Activated T-cell treated with anti-CD3 and anti-CD28 coated beads, Interleukin-2, amount 50 U/mL, for 48 hours (primary cell): ENCODE results near the gene ZNRF3.
A peak's percentile ranks its signal among the peaks of the same experiment; 100 is the strongest.
"Not testable (repeated sequence)": the region's sequence is repeated elsewhere in the genome, so short reads cannot be mapped to it uniquely, and the experiment has no call there.

Experiments
- DNase-seq, 2 experiments: peaks; one replicate each; pipeline ENCODE4 v3.0.0-alpha.2; 2020

The ZNRF3 gene

GRCh38 chr22:29073618-29074275, 190.4 kb downstream of the ZNRF3 start:
- peak; percentile 25 to 34 for DNase-seq

GRCh38 chr22:29074276-29074772, 191.0 kb downstream of the ZNRF3 start:
- DNase-seq: peak in 1 of 2 experiments; percentile 23

- DNase-seq: no peak
These were observed 194.9 kb downstream of the ZNRF3 start for GRCh38 chr22:29078036-29078868.

DNA sequence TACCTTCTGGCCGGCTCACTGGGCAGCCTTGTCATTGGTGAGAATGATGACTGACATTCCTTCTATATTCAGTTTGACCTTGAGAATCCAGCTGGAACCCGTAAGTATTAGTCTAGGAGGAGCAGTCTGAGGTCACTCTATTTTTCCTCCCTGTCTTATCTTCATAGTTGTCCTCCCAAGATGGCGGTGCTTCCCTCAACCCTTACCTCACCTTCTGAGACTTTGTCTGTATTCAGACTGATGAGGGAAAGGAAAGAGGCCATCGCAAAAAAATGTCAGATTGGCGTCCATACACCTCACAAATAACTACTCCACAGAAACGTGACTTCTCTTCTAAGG, 195.5 kb downstream of the ZNRF3 start:
- no peak for DNase-seq

GRCh38 chr22:29079218-29079901, 196.0 kb downstream of the ZNRF3 start:
- no peak for DNase-seq

DNA sequence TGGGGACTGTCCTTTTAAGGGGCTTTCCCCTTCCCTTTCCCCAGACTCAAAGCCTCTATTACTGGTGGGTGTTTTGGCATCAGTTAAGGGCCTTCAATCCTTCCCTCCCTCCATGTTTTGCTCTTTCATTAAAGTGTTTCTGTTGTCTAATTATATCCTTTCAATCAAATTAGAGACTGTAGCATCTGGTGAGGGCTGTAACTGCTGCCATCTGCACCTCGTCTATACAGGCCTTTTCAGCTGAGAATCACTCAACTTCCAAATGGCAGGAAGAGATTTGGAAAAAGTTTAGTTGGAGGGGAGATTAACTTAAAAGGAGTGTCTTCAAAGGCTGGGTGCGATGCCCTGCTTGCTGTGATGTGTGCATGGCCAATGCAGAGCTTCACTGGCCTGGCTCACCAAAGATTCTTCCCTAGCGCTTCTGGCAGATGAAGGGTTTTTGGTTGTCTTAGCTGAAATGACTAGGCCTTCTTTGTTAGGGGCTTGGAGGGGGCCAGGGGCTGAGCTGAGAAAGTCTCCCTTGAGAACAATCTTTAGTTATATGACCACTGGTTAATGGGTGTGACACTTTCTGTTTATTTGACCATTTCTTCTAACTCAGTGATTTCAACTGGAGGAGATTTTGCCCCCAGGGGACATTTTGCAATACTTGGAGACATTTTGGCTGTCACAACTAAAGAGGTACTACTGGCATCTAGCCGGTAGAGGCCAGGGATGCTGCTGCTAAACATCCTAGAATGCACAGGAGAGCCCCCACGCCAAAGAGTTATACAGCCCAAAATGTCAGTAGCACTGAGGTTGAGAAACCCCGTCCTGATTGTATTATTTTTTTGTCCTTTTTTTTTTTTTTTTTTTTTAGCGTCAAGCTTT, 197.0 kb downstream of the ZNRF3 start:
- no peak for DNase-seq

GRCh38 chr22:29081517-29082236, 198.3 kb downstream of the ZNRF3 start:
- DNase-seq: no peak

GRCh38 chr22:29082826-29083545, 199.6 kb downstream of the ZNRF3 start:
- no peak for DNase-seq

GRCh38 chr22:29083576-29083932, 200.2 kb downstream of the ZNRF3 start:
- DNase-seq: not testable (repeated sequence)

- no peak for DNase-seq
These were observed 200.7 kb downstream of the ZNRF3 start for GRCh38 chr22:29083933-29084591.

DNA sequence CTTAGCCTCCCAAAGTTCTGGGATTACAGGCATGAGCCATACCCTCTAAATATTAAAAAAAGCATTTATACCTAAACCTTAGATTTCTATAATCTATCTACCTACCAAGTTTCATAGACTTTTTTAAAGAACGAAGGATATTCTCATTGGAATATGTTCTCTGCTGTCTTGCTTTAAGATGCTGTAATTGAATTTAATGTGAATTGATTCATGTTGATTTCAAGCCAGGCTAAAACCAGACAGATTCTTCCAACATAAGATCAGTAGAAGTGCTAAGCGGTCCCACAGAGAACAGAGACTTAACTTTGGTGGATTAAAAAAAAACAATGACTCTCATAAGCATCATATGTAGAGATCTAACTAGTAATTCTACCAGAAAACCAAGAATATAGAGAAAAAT, 203.6 kb downstream of the ZNRF3 start:
- DNase-seq: no peak

DNA sequence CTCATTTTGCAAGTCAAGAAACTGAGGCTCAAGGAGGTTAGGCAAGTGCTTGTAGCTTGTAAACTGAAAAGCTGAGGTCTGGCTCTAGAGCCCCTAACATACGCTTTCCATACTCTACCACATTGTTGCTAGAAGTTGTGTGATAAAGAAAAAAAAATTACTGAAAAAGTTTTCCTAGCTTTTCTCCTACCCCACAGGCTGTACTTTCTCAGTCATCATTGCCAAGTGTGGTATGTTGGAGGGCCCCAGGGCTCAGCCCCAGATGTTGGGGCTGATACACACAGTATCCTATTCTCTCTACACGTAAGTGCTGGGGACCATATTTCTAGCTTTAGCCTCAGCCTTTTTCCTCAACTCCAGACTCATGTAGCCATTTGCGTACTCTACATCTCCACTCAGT, 205.4 kb downstream of the ZNRF3 start:
- no peak for DNase-seq

GRCh38 chr22:29089507-29089906, 206.1 kb downstream of the ZNRF3 start:
- DNase-seq: no peak

GRCh38 chr22:29090039-29090438, 206.7 kb downstream of the ZNRF3 start:
- DNase-seq: no peak

DNA sequence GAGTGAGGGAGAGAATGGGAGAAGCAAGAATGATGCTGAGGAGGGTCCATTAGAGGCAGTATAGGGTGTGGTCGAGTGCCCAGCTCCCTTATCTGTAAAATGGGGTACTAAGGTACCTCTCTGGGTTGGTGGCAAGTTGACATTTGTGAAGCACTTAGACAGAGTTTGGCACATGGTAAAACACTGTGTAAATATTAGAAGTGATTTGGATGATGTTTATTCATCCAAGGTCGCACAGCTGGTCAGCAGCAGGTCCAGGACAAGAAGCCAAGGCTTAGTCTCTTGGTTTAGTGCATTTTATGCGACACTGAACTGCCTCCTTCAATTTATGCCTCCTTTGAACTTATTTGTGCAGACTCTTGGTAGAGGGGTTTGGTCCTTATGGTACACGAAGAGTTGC, 208.9 kb downstream of the ZNRF3 start:
- no peak for DNase-seq

DNA sequence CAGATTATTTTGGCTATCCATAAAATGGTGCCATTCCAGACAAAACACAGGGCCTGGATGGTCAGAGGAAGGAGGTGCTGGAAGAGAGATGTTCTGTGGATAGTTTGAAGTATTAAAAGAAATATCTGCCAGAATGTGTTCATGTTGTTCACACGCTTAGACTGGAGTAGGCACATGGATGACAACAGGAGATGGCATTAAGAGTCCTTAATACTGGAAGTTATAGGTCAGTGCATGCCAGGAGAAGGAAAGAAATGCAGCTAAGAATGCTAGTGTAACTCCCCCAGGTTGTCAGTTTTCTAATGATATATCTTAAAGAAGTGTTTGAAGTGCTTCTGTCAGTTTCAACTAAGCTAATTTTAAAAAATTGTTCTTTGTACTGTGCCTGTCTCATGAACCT, 209.7 kb downstream of the ZNRF3 start:
- no peak for DNase-seq

- no peak for DNase-seq
These were observed 210.3 kb downstream of the ZNRF3 start for GRCh38 chr22:29093501-29094300.

DNA sequence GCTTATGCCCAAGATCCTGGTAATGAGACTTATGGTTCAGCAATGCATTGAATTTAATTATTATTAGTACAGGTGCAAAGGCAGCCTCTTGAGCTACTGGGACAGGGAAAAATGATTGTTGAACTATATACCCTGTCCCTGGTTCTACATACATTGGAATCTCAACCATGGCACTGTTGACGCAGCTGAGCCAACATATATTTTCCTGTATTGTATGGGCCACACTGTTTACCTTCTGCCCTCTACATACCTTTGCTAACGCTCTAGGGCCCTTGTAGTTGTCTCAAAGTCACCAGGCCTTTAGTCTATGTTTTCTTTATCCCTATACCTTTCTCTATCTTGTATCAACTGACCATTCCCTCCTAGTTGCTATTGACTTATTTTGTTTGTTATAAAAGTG, 212.1 kb downstream of the ZNRF3 start:
- no peak for DNase-seq

DNA sequence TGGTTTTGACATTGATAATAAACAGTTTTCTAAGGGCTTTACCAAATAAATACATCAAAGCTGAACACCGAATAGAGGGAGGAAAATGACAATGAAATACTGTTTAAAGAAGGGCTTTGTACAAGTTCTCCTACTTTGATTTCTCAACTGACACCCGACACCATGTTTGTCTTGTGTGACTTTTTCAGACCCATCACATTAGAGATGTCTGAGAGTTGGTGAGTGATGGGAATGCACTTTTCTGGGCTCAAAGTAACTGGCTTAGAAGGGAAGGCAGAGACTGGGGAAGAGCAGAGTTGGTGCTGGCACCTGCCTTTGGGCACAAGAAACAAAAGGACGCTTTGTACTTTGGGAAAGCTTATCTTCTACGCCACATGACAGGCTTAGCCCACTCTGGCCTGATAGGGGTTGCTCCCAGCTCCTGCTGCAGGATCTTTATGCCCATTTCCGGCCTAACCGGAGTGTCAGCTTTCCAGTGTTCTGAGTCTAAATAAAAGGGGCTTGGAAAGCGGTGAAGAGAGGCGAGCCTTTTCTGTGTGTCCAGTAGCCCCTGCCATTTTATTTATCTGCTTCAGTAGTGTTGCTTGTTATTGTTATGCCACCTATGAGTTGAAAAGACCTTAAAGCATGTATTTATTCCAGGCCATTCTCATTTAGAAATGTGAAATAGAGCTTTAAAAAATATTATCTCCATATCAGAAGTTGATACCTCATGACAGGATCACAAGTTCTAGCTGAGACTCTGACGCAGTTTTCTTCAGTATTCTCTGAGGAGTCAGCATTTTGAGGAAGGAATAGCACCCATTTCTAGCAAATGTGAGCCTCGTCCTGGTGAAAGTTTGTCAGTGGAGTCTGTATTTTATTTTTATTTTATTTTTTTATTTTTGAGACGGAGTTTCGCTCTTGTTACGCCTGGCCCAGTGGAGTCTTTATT, 213.6 kb downstream of the ZNRF3 start:
- DNase-seq: no peak
